MCF 10A (cell line): ENCODE measurements around the gene FBXL4. TPM values are rescaled to one million over a fixed set of nuclear protein-coding genes. Genes with fewer than 3 reads are reported as not detected.

Experiments
- BruUV-seq: library from RNA; stranded (reverse); fragments of 400-500 nt; replicated peaks from 2 replicates; lab custom pipeline; 2021; lab: Mats Ljungman, UMichigan
- CTCF ChIA-PET: fragments of 300-600 bp; sonication (Branson Sonifier 250); formaldehyde crosslinking; extraction: SDS; loops from one replicate; lab custom pipeline; 2021; ENCODE audit warnings: antibody characterized with exemption, inconsistent platforms; lab: Yijun Ruan, JAX
- POLR2A ChIA-PET: fragments of 300-600, 350-650 bp; sonication (Branson Sonifier 250); formaldehyde crosslinking; extraction: SDS; loops from one replicate; lab custom pipeline; 2020; ENCODE audit warnings: antibody characterized with exemption, inconsistent platforms; lab: Yijun Ruan, JAX
- DNase-seq: peaks from one replicate; pipeline ENCODE4 v3.0.0-alpha.2; 2018; ENCODE audit not compliant: unreplicated experiment
- H3K27ac Mint-ChIP-seq: one replicate; pipeline ENCODE4 v1.8.0; 2022; ENCODE audit warnings: mild to moderate bottlenecking, low read depth, mixed read lengths; ENCODE audit not compliant: unreplicated experiment
- H3K27me3 Mint-ChIP-seq: one replicate; pipeline ENCODE4 v1.8.0; 2022; ENCODE audit warnings: mixed read lengths; ENCODE audit not compliant: insufficient read depth, unreplicated experiment
- H3K36me3 Mint-ChIP-seq: one replicate; pipeline ENCODE4 v1.8.0; 2022; ENCODE audit warnings: mild to moderate bottlenecking, moderate library complexity, mixed read lengths; ENCODE audit not compliant: insufficient read depth, unreplicated experiment
- H3K4me1 Mint-ChIP-seq: one replicate; pipeline ENCODE4 v1.8.0; 2022; ENCODE audit warnings: mixed read lengths; ENCODE audit not compliant: insufficient read depth, unreplicated experiment
- H3K4me3 Mint-ChIP-seq: one replicate; pipeline ENCODE4 v1.8.0; 2022; ENCODE audit warnings: mild to moderate bottlenecking, moderate library complexity, mixed read lengths; ENCODE audit not compliant: unreplicated experiment
- H3K9me3 Mint-ChIP-seq: one replicate; pipeline ENCODE4 v1.8.0; 2022; ENCODE audit warnings: mixed read lengths; ENCODE audit not compliant: unreplicated experiment
- intact Hi-C: fragments of 100-400 bp; cut with micrococcal nuclease; formaldehyde crosslinking; loops from 2 replicates; pipeline ENCODE4 v1.14.1; 2022
- total RNA-seq: library from RNA; stranded (reverse); gene quantifications from 2 replicates; pipeline ENCODE4 v1.2.3, GENCODE V29; 2022
- TF ChIP-seq, protein P1 (sequence below): fragments of 200-600 bp; IDR thresholded peaks from one replicate; pipeline ENCODE4 v1.8.0; 2022; ENCODE audit warnings: antibody characterized with exemption, mild to moderate bottlenecking; ENCODE audit not compliant: unreplicated experiment

Gene FBXL4
- total RNA-seq, 1 experiment from 2014 or later = 15.7 TPM

DNA sequence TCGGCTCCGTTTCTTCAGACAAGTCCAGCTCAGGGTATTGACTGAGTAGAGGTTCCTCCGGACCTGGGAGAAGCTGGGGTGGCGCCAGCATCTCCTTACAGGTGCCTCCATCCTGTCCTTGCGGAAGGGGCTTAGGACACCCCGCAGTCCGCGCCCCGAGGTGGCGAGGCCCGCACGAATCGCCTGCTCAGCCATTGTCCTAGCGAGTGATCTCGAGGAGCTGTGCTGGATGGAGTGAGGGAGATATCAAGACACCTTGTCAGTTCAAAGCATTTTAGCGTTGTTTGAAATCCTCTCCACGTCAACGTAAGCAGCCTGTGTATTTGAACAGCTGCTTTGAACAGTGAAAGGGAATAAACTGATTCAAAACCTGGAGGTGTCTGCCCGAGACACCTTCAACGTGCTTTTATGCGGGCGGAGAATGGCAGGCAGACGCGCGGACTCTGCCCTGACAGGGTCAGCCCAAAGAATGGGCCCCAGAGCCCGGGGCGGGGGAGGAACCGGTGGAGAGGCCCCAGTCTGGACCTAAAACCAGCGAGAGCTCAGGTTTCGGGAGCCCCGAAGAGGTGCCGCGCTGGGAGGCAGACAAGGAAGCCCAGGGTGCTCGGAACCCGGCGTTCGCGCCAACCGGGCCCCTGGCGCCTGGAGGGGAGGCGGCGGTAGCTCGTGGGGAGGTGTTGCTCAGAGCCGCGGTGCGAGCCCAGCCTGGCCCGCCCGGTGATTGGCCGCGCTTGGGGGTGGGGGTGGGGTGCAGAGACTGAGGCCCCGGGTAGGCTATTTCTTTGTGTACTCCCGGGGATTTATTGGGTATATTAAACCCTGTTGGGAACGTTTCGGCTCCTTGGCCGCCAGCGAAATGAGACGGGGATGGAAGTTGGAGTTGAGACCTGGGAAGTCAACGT, 116.4 kb downstream of the FBXL4 start:
- Mint-ChIP-seq H3K27ac (no peak overlapping the region), H3K36me3 (no peaks in the 10 kb centered on the region), H3K27me3 (peaks cover 100% of the 10 kb centered on the region), H3K9me3 (no peaks in the 10 kb centered on the region), H3K4me1 (peaks cover 22% of the 10 kb centered on the region), H3K4me3 (no peak overlapping the region)
- ChIA-PET CTCF (no interaction called here), POLR2A (no interaction called here)
- TF ChIP-seq, protein P1, sequence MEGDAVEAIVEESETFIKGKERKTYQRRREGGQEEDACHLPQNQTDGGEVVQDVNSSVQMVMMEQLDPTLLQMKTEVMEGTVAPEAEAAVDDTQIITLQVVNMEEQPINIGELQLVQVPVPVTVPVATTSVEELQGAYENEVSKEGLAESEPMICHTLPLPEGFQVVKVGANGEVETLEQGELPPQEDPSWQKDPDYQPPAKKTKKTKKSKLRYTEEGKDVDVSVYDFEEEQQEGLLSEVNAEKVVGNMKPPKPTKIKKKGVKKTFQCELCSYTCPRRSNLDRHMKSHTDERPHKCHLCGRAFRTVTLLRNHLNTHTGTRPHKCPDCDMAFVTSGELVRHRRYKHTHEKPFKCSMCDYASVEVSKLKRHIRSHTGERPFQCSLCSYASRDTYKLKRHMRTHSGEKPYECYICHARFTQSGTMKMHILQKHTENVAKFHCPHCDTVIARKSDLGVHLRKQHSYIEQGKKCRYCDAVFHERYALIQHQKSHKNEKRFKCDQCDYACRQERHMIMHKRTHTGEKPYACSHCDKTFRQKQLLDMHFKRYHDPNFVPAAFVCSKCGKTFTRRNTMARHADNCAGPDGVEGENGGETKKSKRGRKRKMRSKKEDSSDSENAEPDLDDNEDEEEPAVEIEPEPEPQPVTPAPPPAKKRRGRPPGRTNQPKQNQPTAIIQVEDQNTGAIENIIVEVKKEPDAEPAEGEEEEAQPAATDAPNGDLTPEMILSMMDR = no peak
- no TSS peak for BruUV-seq
- DNase-seq = no peak
- intact Hi-C loops = loop anchor here (10.0 kb wide), 1 partner anchor 887 kb away; no protein-coding TSS in a partner anchor

DNA sequence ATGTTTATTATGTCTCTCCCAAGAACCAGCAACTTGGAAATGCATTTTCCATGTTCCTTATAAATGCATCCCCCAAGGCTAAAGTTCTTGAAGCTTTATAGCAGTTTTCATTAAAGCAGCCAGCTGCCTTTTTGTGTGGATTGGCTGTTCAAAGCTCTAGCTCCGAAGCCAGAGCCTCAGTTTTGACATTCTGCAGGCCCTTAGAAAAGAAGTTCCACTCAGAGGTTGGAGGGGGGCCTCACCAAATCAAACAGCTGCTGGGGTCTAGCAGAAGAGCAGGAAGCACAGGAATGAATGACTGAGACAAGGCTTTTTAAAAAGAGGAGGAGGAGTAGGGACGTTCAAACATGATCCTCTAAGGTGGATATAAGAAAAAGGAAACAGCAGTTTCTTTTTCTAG, 117.6 kb downstream of the FBXL4 start:
- Mint-ChIP-seq H3K27me3 (peaks cover 100% of the 10 kb centered on the region), H3K36me3 (no peaks in the 10 kb centered on the region), H3K4me3 (no peak overlapping the region), H3K4me1 (peaks cover 16% of the 10 kb centered on the region), H3K27ac (no peak overlapping the region), H3K9me3 (no peaks in the 10 kb centered on the region)
- TF ChIP-seq, protein P1 = no peak
- CTCF ChIA-PET = interaction anchor here (0.7 kb wide), 1 partner anchor 115 kb away, joined by 3 read pairs; no protein-coding TSS in a partner anchor
- POLR2A ChIA-PET = no interaction called here
- intact Hi-C loops = loop anchor here (10.0 kb wide), 1 partner anchor 885 kb away; no protein-coding TSS in a partner anchor
- BruUV-seq = no TSS peak
- no peak for DNase-seq

- POLR2A ChIA-PET = no interaction called here
Observed at GRCh38 chr6:98828941-98829411, 118.8 kb downstream of the FBXL4 start.

More at GRCh38 chr6:98828941-98829411, 118.8 kb downstream of the FBXL4 start:
- intact Hi-C loops = no loop called here
- Mint-ChIP-seq H3K4me3 (no peak overlapping the region), H3K27me3 (peaks cover 100% of the 10 kb centered on the region), H3K36me3 (no peaks in the 10 kb centered on the region), H3K27ac (no peak overlapping the region), H3K9me3 (no peaks in the 10 kb centered on the region), H3K4me1 (peaks cover 10% of the 10 kb centered on the region)
- TF ChIP-seq, protein P1 = no peak
- no TSS peak for BruUV-seq
- CTCF ChIA-PET = interaction anchor here (0.9 to 1.0 kb wide), 2 partner anchors 14 to 290 kb away, joined by 3 to 4 read pairs; no protein-coding TSS in a partner anchor
- no peak for DNase-seq
